GM19193 (cell line): ENCODE measurements around the gene MB21D2.

Experiments used
- POLR2A ChIP-seq: IDR thresholded peaks from 4 replicates; pipeline ENCODE4 v1.6.1; 2011; ENCODE audit not compliant: insufficient read depth, insufficient read length; ENCODE audit errors: extremely low read depth

The MB21D2 gene

DNA sequence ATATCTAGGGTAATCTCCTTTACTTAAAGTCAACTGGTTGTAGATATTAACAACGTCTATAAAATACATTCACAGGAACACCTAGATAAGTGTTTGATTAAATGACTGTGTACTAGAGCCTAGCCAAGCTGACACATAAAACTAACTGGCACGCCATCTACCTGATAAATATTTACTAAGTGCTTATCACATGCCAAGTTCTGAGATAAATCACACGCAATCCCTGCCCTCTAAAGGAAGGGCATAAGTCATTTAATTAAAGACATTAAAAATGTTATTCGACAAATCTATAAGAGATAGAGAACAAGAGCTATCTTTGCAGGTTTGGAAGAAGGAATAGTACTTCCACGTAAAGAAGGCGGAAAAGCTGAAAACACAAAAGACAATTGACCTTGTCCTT lies 11.1 kb upstream of the MB21D2 start:
- TF ChIP-seq POLR2A, result no peak

DNA sequence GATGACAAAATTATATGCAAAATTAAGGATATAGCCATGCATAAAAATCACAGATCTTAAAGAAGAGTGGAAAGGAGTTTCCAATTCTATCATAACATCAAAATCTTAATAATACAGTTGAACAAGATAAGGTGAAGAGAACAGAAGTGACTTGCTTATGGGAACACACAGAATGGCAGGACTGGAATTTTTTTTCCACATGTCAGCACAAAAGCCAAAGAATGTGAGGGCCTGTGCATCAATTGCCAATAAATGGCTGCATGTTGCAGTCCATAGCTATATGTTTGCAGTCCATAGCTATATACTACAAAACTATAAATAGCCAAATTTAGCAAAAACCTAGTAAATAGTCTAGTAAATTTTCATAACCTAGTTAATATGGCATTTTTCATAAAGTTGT lies 10.4 kb upstream of the MB21D2 start:
- no peak for TF ChIP-seq POLR2A

DNA sequence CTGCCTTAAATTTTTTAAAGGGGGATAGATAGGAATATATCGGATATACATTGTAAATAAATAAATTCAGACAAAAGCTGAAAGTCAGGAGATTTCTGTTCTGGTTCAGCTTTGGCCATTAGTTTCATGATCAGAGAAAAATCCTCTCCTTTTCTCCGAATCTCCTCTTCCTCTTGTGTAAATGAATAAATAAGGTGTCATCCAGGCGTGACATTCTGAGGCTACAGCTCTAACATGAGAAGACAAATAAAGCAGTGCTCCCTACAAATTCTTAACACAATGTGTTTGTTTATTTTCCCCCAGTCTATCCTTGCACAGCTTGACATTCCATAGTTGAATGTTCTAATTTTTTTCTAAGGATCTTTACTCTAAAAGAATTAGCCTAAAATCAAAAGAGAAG lies 9.4 kb upstream of the MB21D2 start:
- no peak for TF ChIP-seq POLR2A

DNA sequence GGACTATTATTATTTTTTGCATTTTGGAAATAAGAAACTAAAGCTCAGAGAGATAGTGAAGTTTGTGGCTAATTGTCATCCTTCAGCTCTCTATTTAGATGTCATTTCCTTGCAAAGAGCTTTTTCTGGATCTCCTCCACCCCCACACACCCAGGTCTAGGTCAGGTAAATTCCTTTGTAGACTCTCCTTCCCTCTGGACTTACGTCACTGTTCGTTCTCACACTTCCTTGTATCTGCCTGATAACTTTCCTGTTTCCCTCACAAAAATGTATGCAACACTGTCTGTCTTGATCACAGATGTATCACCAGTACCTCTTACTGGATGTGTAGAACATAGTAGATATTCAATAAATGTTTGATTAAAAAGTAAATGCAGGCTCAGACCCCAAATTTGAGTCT lies 6.1 kb upstream of the MB21D2 start:
- TF ChIP-seq POLR2A, result no peak

DNA sequence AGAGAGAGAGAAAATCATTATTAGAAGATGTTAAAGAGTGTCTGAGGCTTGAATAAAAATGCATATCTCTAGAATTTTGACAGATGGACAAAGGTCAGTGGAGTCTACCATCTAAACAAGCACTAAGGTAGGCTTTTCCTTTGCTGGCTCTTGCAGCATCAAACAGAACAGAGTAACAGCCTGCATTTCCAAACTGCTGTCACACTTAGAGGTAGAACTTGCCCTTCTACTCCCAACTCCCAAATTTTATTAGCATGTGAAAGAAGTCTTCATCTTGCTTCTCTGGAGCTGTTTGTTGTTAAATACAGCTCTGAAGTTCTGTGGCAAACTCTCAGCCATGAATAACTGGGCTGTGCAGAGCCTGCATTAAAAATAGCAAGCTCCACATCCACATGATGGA lies 4.1 kb upstream of the MB21D2 start:
- TF ChIP-seq POLR2A, result no peak

DNA sequence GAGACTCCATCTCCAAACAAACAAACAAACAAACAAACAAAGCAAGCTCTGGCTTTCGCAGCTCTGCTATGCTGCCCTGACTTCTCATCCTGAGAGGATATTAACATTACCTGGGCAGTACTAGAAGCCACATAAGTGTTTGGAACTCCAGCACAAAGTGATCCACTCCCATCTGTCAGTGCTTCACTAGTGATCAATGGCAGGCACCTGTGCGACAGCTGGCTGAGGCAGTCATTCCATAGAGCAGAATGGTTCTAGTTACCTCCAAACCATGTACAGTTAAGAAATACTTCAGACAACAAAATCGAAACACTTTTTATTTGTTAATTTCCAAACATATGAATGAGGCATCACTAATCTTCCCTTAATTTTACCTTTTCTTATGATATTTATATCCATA lies 2.8 kb upstream of the MB21D2 start:
- TF ChIP-seq POLR2A, result no peak

DNA sequence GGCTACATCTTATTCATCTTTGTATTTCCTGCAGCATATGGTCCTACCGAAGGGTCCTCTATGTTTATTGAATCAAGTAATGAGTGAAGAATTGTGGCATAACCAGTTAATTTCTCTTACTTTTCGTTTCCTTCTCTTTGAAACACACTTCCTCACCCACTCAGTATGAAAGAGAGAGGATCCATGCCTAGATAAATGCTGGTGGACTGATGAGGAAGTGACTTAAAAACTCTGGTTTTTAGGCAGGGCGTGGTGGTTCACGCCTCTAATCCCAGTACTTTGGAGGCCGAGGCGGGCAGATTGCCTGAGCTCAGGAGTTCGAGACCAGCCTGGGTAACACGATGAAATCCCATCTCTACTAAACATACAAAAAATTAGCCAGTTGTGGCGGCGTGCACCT lies 2.2 kb upstream of the MB21D2 start:
- TF ChIP-seq POLR2A, result no peak

DNA sequence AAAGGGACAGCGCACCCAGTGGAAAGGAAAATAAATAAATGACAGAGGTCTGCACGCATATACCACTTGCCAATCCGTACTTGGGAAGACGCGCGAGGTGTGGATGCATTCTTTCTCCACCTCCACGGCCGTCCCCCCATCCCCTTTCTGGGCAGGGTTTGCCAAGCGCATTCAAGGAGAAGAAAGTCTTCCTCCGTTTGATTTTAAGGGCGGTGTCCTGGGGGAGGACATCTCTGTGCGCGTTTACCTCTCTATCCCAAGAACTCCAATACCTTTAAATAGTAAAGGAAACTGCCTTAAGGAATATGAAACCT lies 576 bp upstream of the MB21D2 start:
- TF ChIP-seq POLR2A, result no peak

DNA sequence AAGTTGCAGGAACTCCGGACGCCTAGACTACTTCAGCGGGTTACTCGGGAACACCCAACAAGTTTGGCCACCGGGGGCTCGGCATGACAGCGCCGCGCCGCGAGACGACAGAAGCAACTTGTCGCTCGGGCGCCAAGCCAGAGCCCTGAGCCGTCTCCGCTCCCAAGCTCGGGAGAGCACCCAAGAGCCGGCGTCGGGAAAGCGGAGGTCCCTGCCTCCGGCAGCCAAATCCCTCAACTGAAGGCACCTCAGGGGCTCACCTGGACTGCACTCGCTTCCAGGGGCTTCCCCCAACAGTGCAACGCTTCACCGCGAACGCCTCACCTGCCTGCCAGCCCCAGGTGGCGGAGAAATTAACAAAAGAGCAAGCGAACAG lies 640 bp downstream of the MB21D2 start:
- peak; percentile 67 for TF ChIP-seq POLR2A

DNA sequence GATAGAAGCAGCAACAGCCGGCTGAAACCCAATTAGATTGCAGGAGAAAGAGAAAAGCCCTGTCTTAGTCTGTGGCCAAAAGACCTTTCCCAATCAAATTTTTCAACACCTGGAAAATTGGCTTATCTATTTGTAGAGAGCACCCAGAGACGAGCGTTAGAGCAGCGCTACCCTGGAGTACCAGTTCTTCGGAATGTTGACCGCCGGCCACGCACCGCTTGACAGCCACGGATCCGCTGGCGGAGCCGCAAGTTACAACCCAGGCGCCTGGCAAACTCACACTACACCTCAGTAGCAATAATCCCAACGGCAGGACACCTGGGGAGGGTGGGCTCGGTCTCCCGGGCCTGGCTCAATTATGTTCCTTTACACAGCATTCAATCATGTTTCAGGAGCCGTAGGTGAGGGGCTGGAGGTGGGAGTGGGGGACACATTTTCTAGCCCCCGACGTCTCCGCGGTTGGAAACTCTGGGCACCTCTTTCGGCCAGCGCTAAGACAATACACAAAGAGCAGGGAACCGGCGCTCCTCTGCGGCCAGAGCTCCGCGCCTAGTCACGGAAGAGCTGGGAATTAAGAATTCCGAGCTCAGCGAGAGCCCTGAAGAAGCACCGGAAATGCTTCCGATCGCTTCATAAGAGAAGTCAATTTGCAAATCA lies 1.2 kb downstream of the MB21D2 start:
- no peak for TF ChIP-seq POLR2A

DNA sequence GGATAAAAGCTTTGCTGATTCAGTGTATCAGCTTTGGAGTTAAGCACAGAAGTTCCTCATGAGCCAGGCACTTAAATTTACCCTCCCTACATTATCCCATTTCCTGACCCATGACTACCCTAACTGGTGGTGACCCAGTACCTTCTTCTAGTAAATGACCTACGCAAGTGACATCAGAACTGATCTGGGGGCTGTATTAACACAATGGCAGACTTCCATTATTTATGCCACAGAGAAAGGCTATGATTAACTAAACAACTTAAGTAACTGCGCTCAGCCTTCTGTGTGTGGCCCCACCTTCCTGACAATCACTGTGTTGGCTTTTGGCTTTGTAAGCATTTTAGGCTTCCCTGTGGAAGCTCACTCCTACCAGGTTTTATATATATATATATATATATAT lies 1.9 kb downstream of the MB21D2 start:
- no peak for TF ChIP-seq POLR2A

DNA sequence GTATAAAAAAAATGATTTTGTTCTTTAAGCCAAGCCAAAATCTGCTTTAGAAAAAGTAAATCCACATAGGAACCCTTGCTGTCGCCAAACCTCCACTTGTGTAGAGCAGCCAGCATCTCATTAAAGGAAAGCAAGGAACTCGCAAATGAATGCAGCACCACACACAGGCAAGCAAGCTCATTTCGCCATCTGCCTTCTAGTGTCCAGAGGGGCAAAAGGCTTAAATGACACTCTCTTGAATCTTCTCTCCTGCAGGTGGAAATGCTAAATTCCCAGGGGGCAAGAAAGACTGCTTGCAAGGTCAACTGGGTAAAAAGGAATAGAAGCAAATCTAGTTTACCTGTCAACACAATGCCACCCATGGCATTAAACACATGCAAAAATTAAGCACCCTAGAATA lies 2.4 kb downstream of the MB21D2 start:
- no peak for TF ChIP-seq POLR2A

DNA sequence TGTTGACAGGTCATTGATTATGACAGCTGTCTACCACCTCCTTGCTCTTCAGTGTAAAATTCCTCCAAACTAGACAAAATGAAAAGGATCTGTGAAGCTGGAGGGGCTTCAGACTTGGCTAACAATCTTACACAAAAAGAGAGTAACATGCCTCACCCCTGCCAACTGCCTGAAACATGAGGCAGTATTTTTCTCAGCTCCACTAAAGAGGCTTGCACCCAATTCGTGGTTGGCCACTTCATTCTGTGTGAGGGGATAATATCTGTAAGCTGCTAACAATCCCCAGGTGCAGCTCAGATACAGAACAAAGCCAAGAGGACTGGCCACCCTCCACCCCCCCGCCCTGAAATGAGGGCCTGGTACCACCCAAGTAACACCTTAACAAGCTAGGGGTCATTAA lies 2.8 kb downstream of the MB21D2 start:
- TF ChIP-seq POLR2A, result no peak

DNA sequence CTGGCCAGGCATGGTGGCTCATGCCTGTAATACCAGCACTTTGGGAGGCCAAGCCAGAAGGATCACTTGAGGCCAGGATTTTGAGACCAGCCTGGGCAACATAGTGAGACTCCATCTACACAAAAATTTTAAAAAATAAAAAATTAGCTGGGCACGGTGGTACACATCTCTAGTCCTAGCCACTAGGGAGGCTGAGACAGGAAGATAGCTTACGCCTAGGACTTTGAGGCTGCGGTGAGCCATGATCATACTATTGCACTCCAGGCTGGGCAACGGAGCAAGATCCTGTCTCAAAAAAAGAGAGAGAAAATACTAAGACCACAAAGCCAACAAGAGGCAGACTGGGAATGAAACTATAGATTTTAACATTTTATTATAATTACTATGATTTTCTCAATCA lies 4.1 kb downstream of the MB21D2 start:
- TF ChIP-seq POLR2A, result no peak

DNA sequence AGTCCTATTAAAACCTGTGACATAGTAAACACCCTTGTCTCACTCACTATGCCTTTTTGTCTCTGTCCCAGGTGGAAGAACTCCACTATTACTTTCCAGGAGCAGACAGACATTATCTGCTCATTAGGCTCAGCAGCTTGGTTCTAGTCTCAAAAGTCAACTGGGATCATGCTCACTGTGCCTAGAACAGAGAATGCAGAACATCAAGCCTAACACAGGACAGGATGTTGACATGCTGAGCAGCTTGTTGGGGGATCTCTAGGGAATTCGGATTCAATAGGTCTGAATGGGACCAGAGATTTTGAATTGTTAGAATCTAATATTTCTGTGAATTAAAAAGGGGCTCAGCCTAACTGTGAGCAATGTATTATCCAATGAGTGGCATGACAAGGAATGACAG lies 6.4 kb downstream of the MB21D2 start:
- TF ChIP-seq POLR2A, result no peak

DNA sequence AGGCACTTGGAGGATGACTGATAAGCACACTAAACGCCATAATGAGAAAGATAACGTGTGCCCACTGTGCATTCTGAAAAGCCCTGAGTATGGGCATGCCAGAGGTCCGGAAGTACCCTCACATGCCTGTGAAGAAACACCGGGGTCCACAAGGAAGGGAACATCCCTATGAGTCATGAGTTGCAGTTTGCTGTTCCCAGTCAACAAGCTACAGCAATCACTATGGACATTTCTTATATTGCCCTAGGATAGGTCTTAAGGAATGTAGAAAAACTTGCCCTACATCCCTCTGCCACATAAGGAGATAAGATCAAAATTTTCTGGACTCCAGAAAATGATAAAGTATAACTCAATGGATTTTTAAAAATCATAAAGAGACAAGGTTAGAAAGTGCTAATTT lies 9.9 kb downstream of the MB21D2 start:
- no peak for TF ChIP-seq POLR2A

DNA sequence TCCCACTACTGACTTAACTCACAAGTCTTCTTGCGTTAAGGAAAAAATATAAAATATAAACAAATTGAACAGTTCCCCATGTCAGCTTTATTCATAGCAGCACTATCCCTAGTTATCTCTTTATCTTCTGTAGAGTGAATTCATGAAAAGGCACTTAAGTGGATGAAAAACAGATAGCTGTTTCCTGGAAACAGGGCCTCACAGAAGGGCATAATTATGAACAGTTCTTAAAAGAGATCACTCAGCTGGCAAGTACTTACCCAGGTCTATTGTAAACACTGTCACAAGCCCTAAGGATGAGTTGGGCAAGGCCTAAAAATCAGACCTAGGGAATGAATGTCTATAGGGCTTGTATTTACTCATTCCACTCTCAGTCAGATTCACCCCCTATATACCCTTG lies 10.7 kb downstream of the MB21D2 start:
- no peak for TF ChIP-seq POLR2A
